ENCODE measurements around the gene MANSC1.
"Not testable (repeated sequence)": the region's sequence is repeated elsewhere in the genome, so short reads cannot be mapped to it uniquely, and the experiment has no call there.

- not testable (repeated sequence) for TF ChIP-seq ERF (CRISPR knock-in tag; IDR thresholded peaks at IDR 0.05); NFE2 (CRISPR knock-in tag; IDR thresholded peaks at IDR 0.05); TEAD2 (CRISPR knock-in tag; IDR thresholded peaks at IDR 0.05); ZSCAN20 (CRISPR knock-in tag; IDR thresholded peaks at IDR 0.05; ENCODE audit: borderline replicate concordance); NKX3-1 (CRISPR knock-in tag; IDR thresholded peaks at IDR 0.05); KMT2A (CRISPR knock-in tag; IDR thresholded peaks at IDR 0.05)
Observed at GRCh38 chr12:12310695-12311094, 39.3 kb downstream of the MANSC1 start.

Data from HepG2 (cell line).